SKM-1 (cell line): Measurements from ENCODE around the gene ABCE1.

Experiments
- DNase-seq: peaks from one replicate; lab custom pipeline; 2025; ENCODE audit not compliant: unreplicated experiment; lab: John Stamatoyannopoulos, UW

ABCE1 gene

GRCh38 chr4:145097821-145098674 lies at the start of gene ABCE1, which contains the start of gene ANAPC10:
ABCE1 (plus strand) TSS chr4:145098311; CDS start chr4:145104413, 6,102 bp downstream.
ANAPC10 (minus strand) TSS chr4:145098196; CDS start chr4:145096099, 2,097 bp downstream.
- DNase-seq: peak; percentile 95

- DNase-seq: no peak
These were observed 49.3 kb upstream of the ABCE1 start for GRCh38 chr4:145048817-145049216.

- no peak for DNase-seq
These were observed 48.9 kb upstream of the ABCE1 start for GRCh38 chr4:145049241-145049640.

GRCh38 chr4:145055533-145056257 lies 42.4 kb upstream of the ABCE1 start:
- no peak for DNase-seq

- DNase-seq: no peak
These were observed 41.6 kb upstream of the ABCE1 start for GRCh38 chr4:145056325-145057130.

GRCh38 chr4:145058256-145058655 lies 39.9 kb upstream of the ABCE1 start:
- DNase-seq: no peak

GRCh38 chr4:145061318-145061920 lies 36.7 kb upstream of the ABCE1 start:
- peak; percentile 10 for DNase-seq

GRCh38 chr4:145066063-145066501 lies 32.0 kb upstream of the ABCE1 start:
- DNase-seq: no peak

- DNase-seq: no peak
These were observed 28.8 kb upstream of the ABCE1 start for GRCh38 chr4:145069361-145069760.

GRCh38 chr4:145071560-145071959 lies 26.6 kb upstream of the ABCE1 start:
- DNase-seq: no peak

GRCh38 chr4:145075742-145076468 lies 22.2 kb upstream of the ABCE1 start:
- no peak for DNase-seq

- DNase-seq: no peak
These were observed 21.6 kb upstream of the ABCE1 start for GRCh38 chr4:145076469-145076855.

GRCh38 chr4:145081756-145082155 lies 16.4 kb upstream of the ABCE1 start:
- no peak for DNase-seq

- DNase-seq: no peak
These were observed 14.1 kb upstream of the ABCE1 start for GRCh38 chr4:145083891-145084605.

GRCh38 chr4:145090380-145090779 lies 7.7 kb upstream of the ABCE1 start:
- no peak for DNase-seq

GRCh38 chr4:145093638-145094037 lies 4.5 kb upstream of the ABCE1 start:
- DNase-seq: no peak

GRCh38 chr4:145097331-145097820 lies 735 bp upstream of the ABCE1 start:
- DNase-seq: no peak

- DNase-seq: peak; percentile 3
These were observed 545 bp downstream of the ABCE1 start for GRCh38 chr4:145098675-145099037.

- peak; percentile 5 for DNase-seq
These were observed 1.5 kb downstream of the ABCE1 start for GRCh38 chr4:145099653-145100052.
